Hematopoietic multipotent progenitor cell treated with erythropoietin and hydrocortisone succinate and interleukin-3 and kit ligand, for 17 days (in vitro differentiated cells): Measurements from ENCODE around the gene MSH6.

ENCODE experiments used
- DNase-seq: peaks from one replicate; pipeline ENCODE4 v3.0.0-alpha.2; 2015; ENCODE audit warnings: low spot score

Gene MSH6

GRCh38 chr2:47779426-47779790 lies 3.5 kb upstream of the MSH6 start:
- DNase-seq = no peak

- DNase-seq = no peak
Observed at GRCh38 chr2:47782381-47782670, 619 bp upstream of the MSH6 start.

GRCh38 chr2:47783486-47784351 lies 774 bp downstream of the MSH6 start:
- DNase-seq = peak; percentile 58

- no peak for DNase-seq
Observed at GRCh38 chr2:47784352-47784851, 1.5 kb downstream of the MSH6 start.

GRCh38 chr2:47785986-47786385 lies 3.0 kb downstream of the MSH6 start:
- no peak for DNase-seq

- DNase-seq = no peak
Observed at GRCh38 chr2:47796090-47796697, 13.2 kb downstream of the MSH6 start.

GRCh38 chr2:47798631-47799030 lies 15.7 kb downstream of the MSH6 start:
- no peak for DNase-seq

GRCh38 chr2:47799031-47799609 lies 16.2 kb downstream of the MSH6 start:
- no peak for DNase-seq

- DNase-seq = no peak
Observed at GRCh38 chr2:47801118-47801517, 18.2 kb downstream of the MSH6 start.

- DNase-seq = no peak
Observed at GRCh38 chr2:47803363-47803762, 20.4 kb downstream of the MSH6 start.

GRCh38 chr2:47803770-47804169 lies 20.8 kb downstream of the MSH6 start:
- DNase-seq = no peak

- DNase-seq = no peak
Observed at GRCh38 chr2:47805850-47806249, 22.9 kb downstream of the MSH6 start.

GRCh38 chr2:47808614-47809013 lies 25.7 kb downstream of the MSH6 start:
- no peak for DNase-seq

- DNase-seq = no peak
Observed at GRCh38 chr2:47809903-47810302, 27.0 kb downstream of the MSH6 start.

GRCh38 chr2:47810850-47811249 lies 27.9 kb downstream of the MSH6 start:
- no peak for DNase-seq

- no peak for DNase-seq
Observed at GRCh38 chr2:47811668-47812067, 28.7 kb downstream of the MSH6 start.

GRCh38 chr2:47815764-47816163 lies 32.8 kb downstream of the MSH6 start:
- no peak for DNase-seq

- DNase-seq = no peak
Observed at GRCh38 chr2:47818777-47819176, 35.8 kb downstream of the MSH6 start.

GRCh38 chr2:47819834-47820233 lies 36.9 kb downstream of the MSH6 start:
- DNase-seq = no peak

- no peak for DNase-seq
Observed at GRCh38 chr2:47822518-47822917, 39.6 kb downstream of the MSH6 start.

GRCh38 chr2:47833516-47833968 lies 50.6 kb downstream of the MSH6 start:
- DNase-seq = no peak

GRCh38 chr2:47838249-47838648 lies 55.3 kb downstream of the MSH6 start:
- no peak for DNase-seq

- DNase-seq = no peak
Observed at GRCh38 chr2:47838686-47839085, 55.7 kb downstream of the MSH6 start.
